WTC11 (cell line): Measurements from ENCODE around the gene ZBTB7C. TPM values are rescaled to one million over a fixed set of nuclear protein-coding genes. Genes with fewer than 3 reads are reported as not detected.

Experiments used
- ATAC-seq: fragments of 200-7000 bp; cut with Tn5 transposase; 2 replicates; pipeline ENCODE4 v1.10.0; 2021; ENCODE audit warnings: mild to moderate bottlenecking, moderate library complexity
- CTCF ChIA-PET: fragments of 300-600 bp; sonication (Branson Sonifier 250); formaldehyde crosslinking; loops from one replicate; lab custom pipeline; 2021; ENCODE audit warnings: antibody characterized with exemption; lab: Charles Lee
- POLR2A ChIA-PET: fragments of 350-600 bp; sonication (Branson Sonifier 250); formaldehyde crosslinking; loops from one replicate; lab custom pipeline; 2021; ENCODE audit warnings: antibody characterized with exemption; lab: Charles Lee
- DNase-seq: peaks from one replicate; pipeline ENCODE4 v3.0.0; 2021; ENCODE audit warnings: low spot score
- H3K27ac Mint-ChIP-seq: 2 replicates; pipeline ENCODE4 v1.8.0; 2021; ENCODE audit warnings: mixed read lengths
- H3K27me3 Mint-ChIP-seq: 2 replicates; pipeline ENCODE4 v1.8.0; 2021; ENCODE audit warnings: low read depth, mild to moderate bottlenecking, moderate library complexity, mixed read lengths
- H3K36me3 Mint-ChIP-seq: 2 replicates; pipeline ENCODE4 v1.8.0; 2021; ENCODE audit warnings: mixed read lengths
- H3K4me1 Mint-ChIP-seq: 2 replicates; pipeline ENCODE4 v1.8.0; 2022; ENCODE audit warnings: mixed read lengths
- H3K4me3 Mint-ChIP-seq: 2 replicates; pipeline ENCODE4 v1.8.0; 2021; ENCODE audit warnings: mild to moderate bottlenecking, moderate library complexity, mixed read lengths
- H3K9me3 Mint-ChIP-seq: 2 replicates; pipeline ENCODE4 v1.8.0; 2021; ENCODE audit warnings: mixed read lengths
- AR ChIP-seq: fragments of 250-450 bp; sonication (Bioruptor Pico); IDR thresholded peaks from 2 replicates; pipeline ENCODE4 v1.9.0; 2021; ENCODE audit warnings: mild to moderate bottlenecking
- ATF1 ChIP-seq: sonication (generic); formaldehyde crosslinking; IDR thresholded peaks from 2 replicates; pipeline ENCODE4 v1.8.1; 2023; ENCODE audit warnings: mild to moderate bottlenecking, moderate library complexity, missing genetic modification reagents
- CREB1 ChIP-seq: sonication (generic); formaldehyde crosslinking; IDR thresholded peaks from 2 replicates; pipeline ENCODE4 v1.8.0; 2023; ENCODE audit warnings: mild to moderate bottlenecking, missing genetic modification reagents
- E2F1 ChIP-seq: sonication (generic); formaldehyde crosslinking; IDR thresholded peaks from 2 replicates; pipeline ENCODE4 v1.8.0; 2022; ENCODE audit warnings: mild to moderate bottlenecking, missing genetic modification reagents
- E2F4 ChIP-seq: sonication (generic); formaldehyde crosslinking; IDR thresholded peaks from 2 replicates; pipeline ENCODE4 v1.8.1; 2022; ENCODE audit warnings: low read depth, mild to moderate bottlenecking, moderate library complexity, missing genetic modification reagents, borderline replicate concordance
- ELF4 ChIP-seq: sonication (generic); formaldehyde crosslinking; IDR thresholded peaks from 2 replicates; pipeline ENCODE4 v1.8.1; 2022; ENCODE audit warnings: low read depth, mild to moderate bottlenecking, moderate library complexity, missing genetic modification reagents
- EMX1 ChIP-seq: fragments of 250-450 bp; sonication (Bioruptor Pico); IDR thresholded peaks from 2 replicates; pipeline ENCODE4 v1.8.0; 2021; ENCODE audit warnings: mild to moderate bottlenecking
- FOXJ3 ChIP-seq: sonication (generic); formaldehyde crosslinking; IDR thresholded peaks from 2 replicates; pipeline ENCODE4 v1.9.0; 2021; ENCODE audit warnings: missing genetic modification reagents, mild to moderate bottlenecking, borderline replicate concordance
- GABPB1 ChIP-seq: sonication (generic); formaldehyde crosslinking; IDR thresholded peaks from 2 replicates; pipeline ENCODE4 v1.8.1; 2023; ENCODE audit warnings: mild to moderate bottlenecking, missing genetic modification reagents
- KAT7 ChIP-seq: sonication (generic); formaldehyde crosslinking; IDR thresholded peaks from 2 replicates; pipeline ENCODE4 v1.8.1; 2023; ENCODE audit warnings: missing genetic modification reagents, mild to moderate bottlenecking, borderline replicate concordance
- OVOL2 ChIP-seq: fragments of 250-450 bp; sonication (Bioruptor Pico); IDR thresholded peaks from 2 replicates; pipeline ENCODE4 v1.9.0; 2021; ENCODE audit warnings: mild to moderate bottlenecking, borderline replicate concordance
- RORB ChIP-seq: fragments of 250-450 bp; sonication (Bioruptor Pico); IDR thresholded peaks from 2 replicates; pipeline ENCODE4 v1.9.0; 2021; ENCODE audit warnings: mild to moderate bottlenecking
- TEAD4 ChIP-seq: sonication (generic); formaldehyde crosslinking; IDR thresholded peaks from 2 replicates; pipeline ENCODE4 v1.8.0; 2022; ENCODE audit warnings: mild to moderate bottlenecking, missing genetic modification reagents
- TP53 ChIP-seq: sonication (generic); formaldehyde crosslinking; IDR thresholded peaks from 2 replicates; pipeline ENCODE4 v1.8.1; 2023; ENCODE audit warnings: mild to moderate bottlenecking, missing genetic modification reagents
- ZNF121 ChIP-seq: sonication (generic); formaldehyde crosslinking; IDR thresholded peaks from 2 replicates; pipeline ENCODE4 v1.8.0; 2023; ENCODE audit warnings: missing genetic modification reagents
- ZNF219 ChIP-seq: sonication (generic); formaldehyde crosslinking; IDR thresholded peaks from 2 replicates; pipeline ENCODE4 v1.8.0; 2023; ENCODE audit warnings: missing genetic modification reagents, mild to moderate bottlenecking, borderline replicate concordance
- ZNF232 ChIP-seq: sonication (generic); formaldehyde crosslinking; IDR thresholded peaks from 2 replicates; pipeline ENCODE4 v1.8.0; 2022; ENCODE audit warnings: mild to moderate bottlenecking, missing genetic modification reagents
- ZNF317 ChIP-seq: sonication (generic); formaldehyde crosslinking; IDR thresholded peaks from 2 replicates; pipeline ENCODE4 v1.8.1; 2023; ENCODE audit warnings: low read depth, mild to moderate bottlenecking, moderate library complexity, missing genetic modification reagents, borderline replicate concordance
- ZNF532 ChIP-seq: fragments of 250-450 bp; sonication (Bioruptor Pico); IDR thresholded peaks from 2 replicates; pipeline ENCODE4 v1.9.0; 2021; ENCODE audit warnings: mild to moderate bottlenecking, borderline replicate concordance
- total RNA-seq: library from RNA; stranded (reverse); gene quantifications from 3 replicates; pipeline ENCODE4 v1.2.3, GENCODE V29; 2021
- TF ChIP-seq, protein P1 (sequence below): fragments of 250-450 bp; sonication (Bioruptor Pico); IDR thresholded peaks from 2 replicates; pipeline ENCODE4 v2.1.2; 2022; ENCODE audit warnings: mild to moderate bottlenecking, moderate library complexity

ZBTB7C gene
- total RNA-seq, 1 experiment from 2014 or later: 0.48 TPM

DNA sequence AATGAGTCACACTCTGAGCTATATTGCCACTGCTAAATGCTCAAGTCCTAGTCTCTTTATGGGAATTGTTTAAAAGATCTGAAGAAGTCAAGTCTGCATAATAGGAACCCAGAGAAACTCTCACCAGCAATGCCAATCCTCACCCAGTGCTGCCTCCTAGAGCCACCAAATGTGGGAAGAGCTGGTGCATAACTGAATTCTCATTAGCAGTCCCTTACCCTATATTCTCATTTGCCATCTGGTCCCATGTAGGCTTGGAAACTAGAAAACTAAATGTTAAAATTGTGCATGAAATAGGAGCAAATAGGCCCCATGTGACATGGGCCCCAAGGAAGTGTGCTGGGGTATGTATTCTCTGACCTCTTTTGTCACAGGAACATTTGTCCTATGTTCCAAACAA, 254.4 kb downstream of the ZBTB7C start:
- no peak overlapping the region for H3K27ac Mint-ChIP-seq
- CTCF ChIA-PET: interaction anchor here (0.7 kb wide), 1 partner anchor 290 kb away, joined by 3 read pairs; no protein-coding TSS in a partner anchor
- ATAC-seq: no peak

More for the DNA sequence above, 254.4 kb downstream of the ZBTB7C start:
- no peak for DNase-seq
- POLR2A ChIA-PET: no interaction called here
- no peaks in the 10 kb centered on the region for H3K36me3 Mint-ChIP-seq
- TF ChIP-seq CREB1 (CRISPR knock-in tag): no peak
- no peak for TF ChIP-seq OVOL2
- TF ChIP-seq TEAD4 (CRISPR knock-in tag): no peak
- no peak for TF ChIP-seq ELF4 (CRISPR knock-in tag)
- TF ChIP-seq E2F1: no peak
- TF ChIP-seq EMX1 (CRISPR knock-in tag): no peak
- no peak for TF ChIP-seq ZNF121 (CRISPR knock-in tag)
- TF ChIP-seq ZNF532 (CRISPR knock-in tag): no peak
- TF ChIP-seq ZNF219 (CRISPR knock-in tag): no peak
- TF ChIP-seq ZNF232 (CRISPR knock-in tag): no peak
- no peak for TF ChIP-seq RORB
- no peak for TF ChIP-seq TP53 (CRISPR knock-in tag)
- TF ChIP-seq GABPB1: no peak
- no peak for TF ChIP-seq ZNF317
- no peak for TF ChIP-seq FOXJ3
- TF ChIP-seq E2F4: no peak
- TF ChIP-seq KAT7 (CRISPR knock-in tag): no peak
- TF ChIP-seq AR (CRISPR knock-in tag): no peak
- TF ChIP-seq ATF1 (CRISPR knock-in tag): no peak
- TF ChIP-seq, protein P1, sequence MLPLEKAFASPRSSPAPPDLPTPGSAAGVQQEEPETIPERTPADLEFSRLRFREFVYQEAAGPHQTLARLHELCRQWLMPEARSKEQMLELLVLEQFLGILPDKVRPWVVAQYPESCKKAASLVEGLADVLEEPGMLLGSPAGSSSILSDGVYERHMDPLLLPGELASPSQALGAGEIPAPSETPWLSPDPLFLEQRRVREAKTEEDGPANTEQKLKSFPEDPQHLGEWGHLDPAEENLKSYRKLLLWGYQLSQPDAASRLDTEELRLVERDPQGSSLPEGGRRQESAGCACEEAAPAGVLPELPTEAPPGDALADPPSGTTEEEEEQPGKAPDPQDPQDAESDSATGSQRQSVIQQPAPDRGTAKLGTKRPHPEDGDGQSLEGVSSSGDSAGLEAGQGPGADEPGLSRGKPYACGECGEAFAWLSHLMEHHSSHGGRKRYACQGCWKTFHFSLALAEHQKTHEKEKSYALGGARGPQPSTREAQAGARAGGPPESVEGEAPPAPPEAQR (CRISPR knock-in tag): no peak
- H3K9me3 Mint-ChIP-seq: no peaks in the 10 kb centered on the region
- H3K27me3 Mint-ChIP-seq: peaks cover 43% of the 10 kb centered on the region
- H3K4me3 Mint-ChIP-seq: no peak overlapping the region
- H3K4me1 Mint-ChIP-seq: no peaks in the 10 kb centered on the region
